ENCODE results near the gene DLG5.

The DLG5 gene

GRCh38 chr10:77841711-77842375 lies 84.7 kb downstream of the DLG5 start:
- DNase-seq, result no peak

GRCh38 chr10:77840636-77841035 lies 85.9 kb downstream of the DLG5 start:
- DNase-seq, result no peak

- no peak for DNase-seq
Observed at GRCh38 chr10:77837925-77838595, 88.5 kb downstream of the DLG5 start.

- DNase-seq, result peak; percentile 72
Observed at GRCh38 chr10:77837248-77837924, 89.2 kb downstream of the DLG5 start.

- DNase-seq, result peak; percentile 89
Observed at GRCh38 chr10:77836299-77836820, 90.2 kb downstream of the DLG5 start.

- DNase-seq, result peak; percentile 4
Observed at GRCh38 chr10:77835669-77836086, 90.9 kb downstream of the DLG5 start.

GRCh38 chr10:77834943-77835668 lies 91.4 kb downstream of the DLG5 start:
- DNase-seq, result no peak

GRCh38 chr10:77834540-77834939 lies 92.0 kb downstream of the DLG5 start:
- DNase-seq, result no peak

GRCh38 chr10:77833792-77834191 lies 92.8 kb downstream of the DLG5 start:
- no peak for DNase-seq

- DNase-seq, result no peak
Observed at GRCh38 chr10:77833225-77833624, 93.3 kb downstream of the DLG5 start.

- DNase-seq, result peak; percentile 72
Observed at GRCh38 chr10:77832238-77832637, 94.3 kb downstream of the DLG5 start.

- DNase-seq, result no peak
Observed at GRCh38 chr10:77829356-77829755, 97.2 kb downstream of the DLG5 start.

GRCh38 chr10:77828377-77828776 lies 98.2 kb downstream of the DLG5 start:
- no peak for DNase-seq

GRCh38 chr10:77827366-77827765 lies 99.2 kb downstream of the DLG5 start:
- no peak for DNase-seq

GRCh38 chr10:77825965-77826364 lies 100.6 kb downstream of the DLG5 start:
- DNase-seq, result no peak

GRCh38 chr10:77824908-77825307 lies 101.6 kb downstream of the DLG5 start:
- no peak for DNase-seq

- DNase-seq, result no peak
Observed at GRCh38 chr10:77823811-77824542, 102.6 kb downstream of the DLG5 start.

GRCh38 chr10:77821551-77821950 lies 105.0 kb downstream of the DLG5 start:
- DNase-seq, result no peak

GRCh38 chr10:77821036-77821435 lies 105.5 kb downstream of the DLG5 start:
- no peak for DNase-seq

GRCh38 chr10:77820349-77820748 lies 106.2 kb downstream of the DLG5 start:
- no peak for DNase-seq

GRCh38 chr10:77819210-77820112 lies 107.1 kb downstream of the DLG5 start:
- DNase-seq, result no peak

All from central memory CD4-positive, alpha-beta T cell (primary cell).